Endodermal cell (in vitro differentiated cells): Measurements from ENCODE around the gene JARID2. TPM values are rescaled to one million over a fixed set of nuclear protein-coding genes. Genes with fewer than 3 reads are reported as not detected.
A peak's percentile ranks its signal among the peaks of the same experiment; 100 is the strongest.

ENCODE experiments used
- DNase-seq: peaks from one replicate; pipeline ENCODE4 v3.0.0-alpha.2; 2017
- H3K27ac ChIP-seq: 2 replicates; pipeline ENCODE4 v1.5.1; 2013; ENCODE audit warnings: mild to moderate bottlenecking, low read depth, low read length, moderate library complexity
- H3K27me3 ChIP-seq: 2 replicates; pipeline ENCODE4 v1.6.1; 2013; ENCODE audit warnings: mild to moderate bottlenecking, low read length, moderate library complexity; ENCODE audit not compliant: insufficient read depth, control insufficient read depth, poor library complexity, severe bottlenecking
- H3K36me3 ChIP-seq: 2 replicates; pipeline ENCODE4 v1.7.0; 2013; ENCODE audit warnings: mild to moderate bottlenecking, low read length, moderate library complexity; ENCODE audit not compliant: control insufficient read depth, insufficient read depth
- H3K4me1 ChIP-seq: one replicate; pipeline ENCODE4 v1.7.0; 2013; ENCODE audit warnings: low read length; ENCODE audit not compliant: control insufficient read depth, insufficient read depth
- H3K4me3 ChIP-seq: 2 replicates; pipeline ENCODE4 v1.5.1; 2013; ENCODE audit warnings: mild to moderate bottlenecking, low read length, moderate library complexity
- H3K9ac ChIP-seq: 2 replicates; pipeline ENCODE4 v1.6.1; 2013; ENCODE audit warnings: mild to moderate bottlenecking, low read length, moderate library complexity; ENCODE audit not compliant: poor library complexity, severe bottlenecking; ENCODE audit errors: extremely low read depth
- H3K9me3 ChIP-seq: 2 replicates; pipeline ENCODE4 v1.6.1; 2013; ENCODE audit warnings: mild to moderate bottlenecking, low read length, moderate library complexity; ENCODE audit not compliant: control insufficient read depth
- H3K27ac Mint-ChIP-seq: 2 replicates; pipeline ENCODE4 v1.8.0; 2020; ENCODE audit warnings: mixed read lengths
- H3K27me3 Mint-ChIP-seq: 2 replicates; pipeline ENCODE4 v1.8.0; 2021; ENCODE audit warnings: mild to moderate bottlenecking, mixed read lengths; ENCODE audit not compliant: insufficient read depth
- H3K36me3 Mint-ChIP-seq: 2 replicates; pipeline ENCODE4 v1.8.0; 2020; ENCODE audit warnings: low read depth, mixed read lengths
- H3K4me1 Mint-ChIP-seq: 2 replicates; pipeline ENCODE4 v1.8.0; 2020; ENCODE audit warnings: mixed read lengths
- H3K4me3 Mint-ChIP-seq: 2 replicates; pipeline ENCODE4 v1.8.0; 2020; ENCODE audit warnings: mild to moderate bottlenecking, moderate library complexity, mixed read lengths
- H3K9me3 Mint-ChIP-seq: 2 replicates; pipeline ENCODE4 v1.8.0; 2020; ENCODE audit warnings: mild to moderate bottlenecking, mixed read lengths
- CTCF ChIP-seq: fragments of 200-600 bp; sonication (generic); conservative IDR thresholded peaks from 2 replicates; pipeline ENCODE4 v1.5.0; 2021; ENCODE audit warnings: antibody characterized with exemption, mild to moderate bottlenecking
- WGBS, 2 experiments: methylation state at CpG; one replicate each; pipeline versions ENCODE4 v1.1.5 to v1.1.7; 2013; ENCODE audit warnings: missing lambda C conversion rate in 2 of 2, mixed read lengths in 1 of 2; ENCODE audit not compliant: insufficient coverage in 1 of 2, insufficient read length in 1 of 2; 5-methylcytosine and 5-hydroxymethylcytosine counted together
- total RNA-seq, 2 donors: library from RNA; stranded (reverse); fragmentation: NEBNext Ultra II Directional in 1 of 2; extraction: Animal tissue kit (Norgen Biotek cat#: 25700) in 1 of 2; gene quantifications; 2 replicates in 1 of 2; 3 replicates in 1 of 2; pipeline ENCODE4 v1.2.1, GENCODE V29; 2021

Gene JARID2
- total RNA-seq, 2 donors from 2014 or later, result 42.5 to 77.0 TPM

GRCh38 chr6:15389084-15389764, 143.4 kb downstream of the JARID2 start:
- H3K4me3 ChIP-seq, result no peak overlapping the region
- no peaks in the 10 kb centered on the region for H3K27me3 Mint-ChIP-seq
- DNase-seq, result no peak
- H3K4me1 ChIP-seq, result peaks cover 20% of the 10 kb centered on the region
- H3K36me3 ChIP-seq, result peaks cover 5% of the 10 kb centered on the region
- H3K9me3 Mint-ChIP-seq, result no peaks in the 10 kb centered on the region
- peaks cover 10% of the 10 kb centered on the region for H3K9me3 ChIP-seq
- no peak overlapping the region for H3K27ac Mint-ChIP-seq
- peaks cover 11% of the 10 kb centered on the region for H3K36me3 Mint-ChIP-seq
- TF ChIP-seq CTCF, result no peak
- WGBS, 2 experiments, result 81 to 93% methylated on average over 6 of the region's 6 CpGs
- no peaks in the 10 kb centered on the region for H3K27me3 ChIP-seq
- H3K27ac ChIP-seq, result no peak overlapping the region
- no peak overlapping the region for H3K9ac ChIP-seq
- no peak overlapping the region for H3K4me3 Mint-ChIP-seq
- peaks cover 71% of the 10 kb centered on the region for H3K4me1 Mint-ChIP-seq

- H3K4me1 Mint-ChIP-seq, result peaks cover 63% of the 10 kb centered on the region
- DNase-seq, result peak; percentile 77
- Histone ChIP-seq H3K4me1 (peaks cover 20% of the 10 kb centered on the region), H3K4me3 (no peak overlapping the region), H3K27me3 (no peaks in the 10 kb centered on the region), H3K9ac (no peak overlapping the region), H3K9me3 (peaks cover 13% of the 10 kb centered on the region), H3K36me3 (peaks cover 5% of the 10 kb centered on the region), H3K27ac (no peak overlapping the region)
- WGBS, 2 experiments, result 65 to 71% methylated on average over 13 to 14 of the region's 14 CpGs
- H3K9me3 Mint-ChIP-seq, result no peaks in the 10 kb centered on the region
- H3K4me3 Mint-ChIP-seq, result no peak overlapping the region
- H3K36me3 Mint-ChIP-seq, result peaks cover 16% of the 10 kb centered on the region
- TF ChIP-seq CTCF, result peak; percentile 84
- no peaks in the 10 kb centered on the region for H3K27me3 Mint-ChIP-seq
- peak overlapping the region; percentile 1 for H3K27ac Mint-ChIP-seq
These were observed 144.2 kb downstream of the JARID2 start for GRCh38 chr6:15389765-15390723.

GRCh38 chr6:15391500-15391899, 145.6 kb downstream of the JARID2 start:
- Mint-ChIP-seq H3K4me3 (no peak overlapping the region), H3K27me3 (no peaks in the 10 kb centered on the region), H3K27ac (no peak overlapping the region), H3K36me3 (peaks cover 16% of the 10 kb centered on the region), H3K9me3 (no peaks in the 10 kb centered on the region), H3K4me1 (peaks cover 53% of the 10 kb centered on the region)
- H3K9me3 ChIP-seq, result peaks cover 13% of the 10 kb centered on the region
- WGBS, 2 experiments, result 94% methylated on average over 1 of the region's 1 CpG; no CpG with 5 or more reads in 1 of the 2 experiments
- no peak overlapping the region for H3K27ac ChIP-seq
- H3K9ac ChIP-seq, result no peak overlapping the region
- peaks cover 5% of the 10 kb centered on the region for H3K36me3 ChIP-seq
- TF ChIP-seq CTCF, result no peak
- H3K4me1 ChIP-seq, result peaks cover 15% of the 10 kb centered on the region
- no peaks in the 10 kb centered on the region for H3K27me3 ChIP-seq
- no peak overlapping the region for H3K4me3 ChIP-seq
- no peak for DNase-seq
